ENCODE data around the gene CADPS2. TPM values are rescaled to one million over a fixed set of nuclear protein-coding genes. Genes with fewer than 3 reads are reported as not detected.

The CADPS2 gene
- polyA plus RNA-seq, 1 donor (not counting 4 experiments of a cell fraction or from before 2014, with no cell fraction given): 0.35 TPM

DNA sequence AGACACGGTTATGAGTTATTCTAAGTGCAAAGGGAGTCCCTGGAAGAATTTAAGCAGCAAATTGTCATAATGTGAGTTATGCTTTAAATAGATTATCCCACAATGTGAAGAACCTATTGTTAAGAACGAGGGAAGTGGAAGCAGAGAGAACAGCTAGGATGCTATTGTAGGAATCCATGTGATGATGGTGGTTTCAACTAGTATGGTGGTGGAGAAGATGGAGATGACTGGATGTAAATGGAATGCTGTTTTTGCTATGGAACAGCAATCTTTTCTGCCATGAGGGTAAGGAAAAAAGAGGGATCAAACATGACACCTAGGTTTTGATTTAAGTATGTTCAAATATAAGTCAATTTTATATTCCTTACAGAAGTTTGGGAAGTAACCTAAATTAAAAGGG lies 378.7 kb downstream of the CADPS2 start:
- H3K9me3 ChIP-seq (ENCODE audit: control insufficient read depth, low read depth, low read length): no peaks in the 10 kb centered on the region
- H3K4me1 ChIP-seq (ENCODE audit: control insufficient read depth, extremely low read depth, insufficient read depth, low read length): no peaks in the 10 kb centered on the region
- no peaks in the 10 kb centered on the region for H3K36me3 ChIP-seq (ENCODE audit: control insufficient read depth in 2 of 2, extremely low read depth in 1 of 2, insufficient read depth in 2 of 2, low read length in 2 of 2)
- H2AFZ ChIP-seq (ENCODE audit: control insufficient read depth, low read length): no peak overlapping the region
- FAIRE-seq (no peak), DNase-seq (ENCODE audit: low read depth, low spot score) (no peak)
- H3K9me1 ChIP-seq (ENCODE audit: control insufficient read depth, extremely low read depth, insufficient read depth, low read length): no peaks in the 10 kb centered on the region
- dilution Hi-C loops (cut with MboI; ENCODE audit: extremely low pct_ligation_motif_present, low sequenced_read_pairs): no loop called here
- no peaks in the 10 kb centered on the region for H3K79me2 ChIP-seq (ENCODE audit: control insufficient read depth, insufficient read depth, low read length)
- no peak overlapping the region for H3K4me3 ChIP-seq (ENCODE audit: control insufficient read depth in 2 of 3, extremely low read depth in 1 of 3, insufficient read depth in 2 of 3, low read depth in 1 of 3, low read length in 3 of 3)
- H3K27ac ChIP-seq (ENCODE audit: control insufficient read depth, insufficient read depth, low read length): no peak overlapping the region
- no peak overlapping the region for H3K4me2 ChIP-seq (ENCODE audit: control insufficient read depth, extremely low read depth, insufficient read depth, low read depth, low read length)
- TF ChIP-seq EZH2 (IDR thresholded peaks at IDR 0.05; ENCODE audit: low read length): no peak
- no peak for TF ChIP-seq CTCF (optimal IDR thresholded peaks at IDR 0.05 in 1 of 3, IDR thresholded peaks at IDR 0.05 in 1 of 3, conservative IDR thresholded peaks at IDR 0.05 in 1 of 3; ENCODE audit: extremely low read depth in 1 of 3, insufficient read depth in 2 of 3, low read length in 3 of 3)
- H3K9ac ChIP-seq (ENCODE audit: control insufficient read depth, extremely low read depth, insufficient read depth, low read length): no peak overlapping the region
- no peaks in the 10 kb centered on the region for H3K27me3 ChIP-seq (ENCODE audit: control insufficient read depth, extremely low read depth, insufficient read depth, low read length)
- H4K20me1 ChIP-seq (ENCODE audit: control insufficient read depth, extremely low read depth, insufficient read depth, low read length): no peaks in the 10 kb centered on the region

GRCh38 chr7:122492007-122492406 lies 394.3 kb downstream of the CADPS2 start:
- no peak overlapping the region for H3K9ac ChIP-seq (ENCODE audit: control insufficient read depth, extremely low read depth, insufficient read depth, low read length)
- no peaks in the 10 kb centered on the region for H3K4me1 ChIP-seq (ENCODE audit: control insufficient read depth, extremely low read depth, insufficient read depth, low read length)
- H4K20me1 ChIP-seq (ENCODE audit: control insufficient read depth, extremely low read depth, insufficient read depth, low read length): no peaks in the 10 kb centered on the region
- FAIRE-seq: no peak
- H3K9me1 ChIP-seq (ENCODE audit: control insufficient read depth, extremely low read depth, insufficient read depth, low read length): no peaks in the 10 kb centered on the region
- no peak for DNase-seq (ENCODE audit: low read depth, low spot score)
- H3K79me2 ChIP-seq (ENCODE audit: control insufficient read depth, insufficient read depth, low read length): no peaks in the 10 kb centered on the region
- H3K27me3 ChIP-seq (ENCODE audit: control insufficient read depth, extremely low read depth, insufficient read depth, low read length): no peaks in the 10 kb centered on the region
- H3K4me2 ChIP-seq (ENCODE audit: control insufficient read depth, extremely low read depth, insufficient read depth, low read depth, low read length): no peak overlapping the region
- H3K9me3 ChIP-seq (ENCODE audit: control insufficient read depth, low read depth, low read length): no peaks in the 10 kb centered on the region
- dilution Hi-C loops (cut with MboI; ENCODE audit: extremely low pct_ligation_motif_present, low sequenced_read_pairs): no loop called here
- TF ChIP-seq EZH2 (IDR thresholded peaks at IDR 0.05; ENCODE audit: low read length) (no peak), CTCF (optimal IDR thresholded peaks at IDR 0.05 in 1 of 3, IDR thresholded peaks at IDR 0.05 in 1 of 3, conservative IDR thresholded peaks at IDR 0.05 in 1 of 3; ENCODE audit: extremely low read depth in 1 of 3, insufficient read depth in 2 of 3, low read length in 3 of 3) (no peak)
- H3K36me3 ChIP-seq (ENCODE audit: control insufficient read depth in 2 of 2, extremely low read depth in 1 of 2, insufficient read depth in 2 of 2, low read length in 2 of 2): no peaks in the 10 kb centered on the region
- no peak overlapping the region for H3K27ac ChIP-seq (ENCODE audit: control insufficient read depth, insufficient read depth, low read length)
- H2AFZ ChIP-seq (ENCODE audit: control insufficient read depth, low read length): no peak overlapping the region
- no peak overlapping the region for H3K4me3 ChIP-seq (ENCODE audit: control insufficient read depth in 2 of 3, extremely low read depth in 1 of 3, insufficient read depth in 2 of 3, low read depth in 1 of 3, low read length in 3 of 3)

Data from keratinocyte (primary cell).